Activated naive CD8-positive, alpha-beta T cell treated with anti-CD3 and anti-CD28 coated beads, Interleukin-2, amount 10 ng/mL, durations not matched to agents 7 days and 5 days (primary cell): ENCODE results near the gene CACNA1D. TPM values are rescaled to one million over a fixed set of nuclear protein-coding genes. Genes with fewer than 3 reads are reported as not detected.

Source experiments
- ATAC-seq: fragments of 150-1000 bp; cut with Tn5 transposase; one replicate; pipeline ENCODE4 v1.10.0; 2021; ENCODE audit warnings: low read depth, moderate library complexity
- POLR2A ChIA-PET: fragments of 350-600 bp; sonication (Branson Sonifier 250); formaldehyde crosslinking; loops from one replicate; lab custom pipeline; 2021; ENCODE audit warnings: antibody characterized with exemption; lab: Charles Lee
- DNase-seq: peaks from one replicate; pipeline ENCODE4 v3.0.0; 2021
- H3K27ac Mint-ChIP-seq: one replicate; pipeline ENCODE4 v1.8.0; 2022; ENCODE audit warnings: mild to moderate bottlenecking, mixed read lengths
- H3K27me3 Mint-ChIP-seq: one replicate; pipeline ENCODE4 v1.8.0; 2022; ENCODE audit warnings: mild to moderate bottlenecking, moderate library complexity, mixed read lengths
- H3K36me3 Mint-ChIP-seq: one replicate; pipeline ENCODE4 v1.8.0; 2021; ENCODE audit warnings: mild to moderate bottlenecking, mixed read lengths
- H3K4me1 Mint-ChIP-seq: one replicate; pipeline ENCODE4 v1.8.0; 2021; ENCODE audit warnings: mixed read lengths
- H3K4me3 Mint-ChIP-seq: one replicate; pipeline ENCODE4 v1.8.0; 2022; ENCODE audit warnings: mild to moderate bottlenecking, moderate library complexity, mixed read lengths
- H3K9me3 Mint-ChIP-seq: one replicate; pipeline ENCODE4 v1.8.0; 2021; ENCODE audit warnings: mixed read lengths
- total RNA-seq, 2 experiments: library from RNA; stranded (reverse); gene quantifications; one replicate each; pipeline ENCODE4 v1.2.3, GENCODE V29; 2021

The CACNA1D gene
- total RNA-seq, 2 experiments from 2014 or later = not detected

DNA sequence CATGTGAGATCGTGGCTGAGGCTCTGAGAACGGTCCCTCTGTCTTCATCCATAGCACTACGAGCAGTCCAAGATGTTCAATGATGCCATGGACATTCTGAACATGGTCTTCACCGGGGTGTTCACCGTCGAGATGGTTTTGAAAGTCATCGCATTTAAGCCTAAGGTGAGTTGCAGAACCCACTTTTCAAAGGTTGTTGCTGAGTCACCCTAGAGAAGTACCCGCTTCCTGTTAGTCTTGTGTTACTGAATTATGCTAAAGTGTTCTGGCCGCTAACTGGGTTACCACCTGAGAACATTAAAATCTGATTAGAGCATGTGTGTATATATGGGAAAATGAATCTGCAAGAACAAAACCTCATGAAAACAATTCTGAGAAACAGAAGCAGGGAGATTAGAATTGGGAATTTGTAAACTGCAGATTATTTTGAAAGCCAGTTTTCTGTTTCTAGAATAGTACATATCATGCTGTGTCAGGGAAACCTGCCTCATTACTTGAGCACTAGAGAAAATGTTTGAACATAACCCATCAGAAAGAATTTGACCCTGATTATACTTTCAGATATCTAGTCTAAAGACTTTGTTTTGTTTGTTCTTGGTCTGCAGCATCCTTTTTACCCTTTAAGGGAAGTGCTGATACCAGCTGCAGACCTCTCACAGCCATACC is 259.2 kb downstream of the CACNA1D start:
- Mint-ChIP-seq H3K27ac (no peak overlapping the region), H3K27me3 (peaks cover 19% of the 10 kb centered on the region), H3K4me1 (peaks cover 14% of the 10 kb centered on the region), H3K4me3 (peak overlapping the region; percentile 54), H3K36me3 (no peaks in the 10 kb centered on the region), H3K9me3 (no peaks in the 10 kb centered on the region)
- DNase-seq (peak; percentile 31), ATAC-seq (peak; percentile 82)
- POLR2A ChIA-PET = no interaction called here

DNA sequence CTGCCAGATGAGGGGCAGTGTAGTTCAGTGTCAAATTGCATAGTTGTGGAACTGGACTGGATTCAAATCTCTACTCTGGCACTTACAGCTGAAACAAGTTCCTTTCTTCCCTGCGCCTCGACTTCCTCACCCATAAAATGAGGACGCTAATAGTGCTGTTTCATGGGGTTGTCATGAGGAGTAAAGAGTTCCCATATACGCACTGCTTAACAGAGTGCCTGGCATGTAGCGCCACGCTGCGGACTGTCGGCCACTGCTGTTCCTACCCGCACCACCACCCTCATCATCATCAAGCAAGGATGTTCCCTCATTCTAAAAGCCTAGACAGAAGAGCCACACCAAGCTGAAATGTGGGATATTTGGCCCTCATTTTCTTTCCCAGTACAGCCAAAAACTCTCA is 259.9 kb downstream of the CACNA1D start:
- ATAC-seq (no peak), DNase-seq (no peak)
- H3K27ac Mint-ChIP-seq = no peak overlapping the region
- H3K4me1 Mint-ChIP-seq = peaks cover 14% of the 10 kb centered on the region
- H3K4me3 Mint-ChIP-seq = no peak overlapping the region
- H3K9me3 Mint-ChIP-seq = no peaks in the 10 kb centered on the region
- H3K36me3 Mint-ChIP-seq = no peaks in the 10 kb centered on the region
- POLR2A ChIA-PET = no interaction called here
- peaks cover 15% of the 10 kb centered on the region for H3K27me3 Mint-ChIP-seq

DNA sequence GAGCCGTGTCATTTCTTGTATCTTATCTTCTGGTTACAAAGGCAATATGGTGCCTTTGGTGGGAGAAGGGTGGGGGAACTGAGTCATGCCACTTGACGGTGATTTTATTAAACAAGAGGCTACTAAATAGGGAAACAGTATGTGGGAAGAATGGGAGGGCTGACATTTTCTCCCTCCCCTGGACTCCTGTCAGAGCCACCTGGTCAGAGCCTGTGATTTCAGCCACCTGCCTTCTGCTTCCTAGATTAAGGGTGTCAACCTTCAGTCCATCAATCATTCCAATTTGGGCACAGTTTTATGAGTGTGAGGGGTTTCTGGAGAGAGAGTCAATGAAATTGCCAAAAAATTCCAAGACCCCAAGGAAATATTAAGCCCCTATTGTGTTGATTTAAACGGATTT is 264.4 kb downstream of the CACNA1D start:
- POLR2A ChIA-PET = no interaction called here
- Mint-ChIP-seq H3K9me3 (no peaks in the 10 kb centered on the region), H3K4me1 (peaks cover 7% of the 10 kb centered on the region), H3K4me3 (no peak overlapping the region), H3K36me3 (no peaks in the 10 kb centered on the region), H3K27me3 (peaks cover 13% of the 10 kb centered on the region), H3K27ac (no peak overlapping the region)
- DNase-seq (no peak), ATAC-seq (no peak)

DNA sequence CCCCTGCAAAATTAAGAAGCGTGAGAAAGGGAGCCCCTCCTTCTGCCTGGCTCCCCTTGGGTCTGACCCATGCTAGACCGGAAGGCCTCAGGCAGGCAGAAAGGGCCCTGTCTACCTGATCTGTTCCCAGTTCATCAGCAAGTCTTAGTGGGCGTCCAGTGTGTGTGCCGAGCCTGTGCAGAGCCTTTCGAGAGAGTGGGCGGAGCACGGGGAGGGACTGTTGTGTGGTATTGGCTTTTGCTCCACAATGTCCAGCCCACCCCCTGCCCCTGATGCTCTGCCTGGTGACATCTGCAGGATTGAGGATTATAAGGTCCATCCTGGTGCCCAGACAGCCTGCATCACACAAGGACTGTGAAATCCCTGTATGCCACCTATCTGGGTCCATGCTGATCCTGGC is 268.9 kb downstream of the CACNA1D start:
- no peaks in the 10 kb centered on the region for H3K4me1 Mint-ChIP-seq
- ATAC-seq (no peak), DNase-seq (no peak)
- H3K27me3 Mint-ChIP-seq = peaks cover 3% of the 10 kb centered on the region
- H3K4me3 Mint-ChIP-seq = no peak overlapping the region
- H3K9me3 Mint-ChIP-seq = no peaks in the 10 kb centered on the region
- no peak overlapping the region for H3K27ac Mint-ChIP-seq
- POLR2A ChIA-PET = no interaction called here
- H3K36me3 Mint-ChIP-seq = no peaks in the 10 kb centered on the region

DNA sequence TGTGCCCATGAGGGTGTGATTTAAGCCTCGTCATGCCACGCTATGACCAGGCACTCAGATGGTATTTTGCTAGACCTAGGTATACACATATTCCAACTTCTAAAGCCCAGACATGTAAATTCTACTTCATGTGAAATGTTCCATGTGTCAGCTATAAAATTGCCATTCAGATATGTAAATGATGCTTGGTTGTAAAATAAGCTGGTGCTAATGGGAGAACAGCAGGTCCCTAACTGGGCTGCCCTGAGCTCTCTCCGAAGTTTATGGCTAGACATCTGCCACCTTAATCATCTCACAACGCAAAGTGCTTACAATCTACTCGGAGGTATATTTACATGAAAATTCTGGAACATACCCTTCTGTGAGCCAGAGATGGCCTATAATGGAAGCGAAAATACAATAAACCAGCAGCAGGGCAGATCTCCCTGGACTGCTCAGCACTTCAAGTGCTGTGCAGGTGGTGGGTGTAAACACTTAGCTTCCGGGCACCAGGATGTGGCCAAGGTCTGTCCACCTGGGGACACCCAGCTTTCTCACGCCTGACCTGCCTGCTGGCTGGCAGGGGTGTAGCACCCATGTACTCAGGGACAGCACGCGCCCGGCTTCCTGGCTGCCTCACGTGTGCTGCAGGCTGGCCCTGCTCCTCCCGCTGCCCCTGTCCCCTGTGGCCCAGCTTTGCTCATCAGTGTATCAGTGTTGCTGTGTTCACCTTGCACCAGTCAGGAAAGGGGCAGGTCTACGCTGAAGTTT is 269.8 kb downstream of the CACNA1D start:
- POLR2A ChIA-PET = no interaction called here
- Mint-ChIP-seq H3K36me3 (no peaks in the 10 kb centered on the region), H3K4me1 (no peaks in the 10 kb centered on the region), H3K4me3 (no peak overlapping the region), H3K27me3 (no peaks in the 10 kb centered on the region), H3K27ac (no peak overlapping the region), H3K9me3 (no peaks in the 10 kb centered on the region)
- ATAC-seq (no peak), DNase-seq (no peak)

DNA sequence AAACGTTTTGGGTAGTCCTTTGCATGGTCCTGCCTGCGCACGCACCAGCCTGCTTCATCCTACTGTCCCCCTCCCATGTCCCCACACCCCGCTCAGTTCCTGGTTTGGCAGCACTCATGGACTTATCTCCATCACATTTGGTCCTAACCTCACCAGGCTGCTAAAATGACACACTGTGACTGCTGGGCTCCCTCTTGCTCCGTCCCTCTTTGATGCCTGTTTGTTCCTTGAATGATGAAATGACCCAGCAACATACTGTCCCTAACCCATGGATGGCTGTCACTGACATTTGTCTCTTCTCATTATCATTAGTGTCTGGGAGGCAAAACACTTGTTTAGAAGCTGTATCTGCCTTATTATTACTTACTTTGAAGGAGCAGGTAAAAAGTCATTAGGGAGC is 271.3 kb downstream of the CACNA1D start:
- ATAC-seq = no peak

DNA sequence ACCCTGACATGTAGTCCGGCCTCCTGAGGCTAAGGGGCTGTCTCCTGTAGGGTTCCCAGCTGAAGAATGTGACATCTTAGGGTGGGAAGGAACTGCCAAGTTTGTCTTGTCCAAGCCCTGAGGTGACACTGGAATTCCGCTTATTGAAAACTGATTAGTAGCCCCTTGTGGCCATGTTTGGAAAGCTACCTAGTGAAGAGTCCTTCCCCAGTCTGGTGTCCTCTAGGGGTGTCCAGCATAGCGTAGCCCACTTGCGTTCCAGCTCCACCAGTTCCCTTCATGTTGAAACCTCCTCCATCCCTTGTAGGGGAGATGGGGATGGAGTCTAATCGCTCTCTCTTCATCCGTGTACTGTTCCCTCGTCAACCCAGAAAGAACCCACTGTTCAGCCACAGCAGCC is 272.3 kb downstream of the CACNA1D start:
- ATAC-seq = no peak
- H3K36me3 Mint-ChIP-seq = no peaks in the 10 kb centered on the region
- H3K4me3 Mint-ChIP-seq = no peak overlapping the region
- no peaks in the 10 kb centered on the region for H3K4me1 Mint-ChIP-seq
- no peak for DNase-seq
- POLR2A ChIA-PET = no interaction called here
- H3K27ac Mint-ChIP-seq = no peak overlapping the region
- H3K27me3 Mint-ChIP-seq = peaks cover 8% of the 10 kb centered on the region
- no peaks in the 10 kb centered on the region for H3K9me3 Mint-ChIP-seq

More for the DNA sequence above, 271.3 kb downstream of the CACNA1D start:
- Mint-ChIP-seq H3K9me3 (no peaks in the 10 kb centered on the region), H3K27me3 (peaks cover 4% of the 10 kb centered on the region), H3K36me3 (no peaks in the 10 kb centered on the region), H3K4me1 (no peaks in the 10 kb centered on the region), H3K4me3 (no peak overlapping the region), H3K27ac (no peak overlapping the region)
- no peak for DNase-seq
- POLR2A ChIA-PET = no interaction called here

DNA sequence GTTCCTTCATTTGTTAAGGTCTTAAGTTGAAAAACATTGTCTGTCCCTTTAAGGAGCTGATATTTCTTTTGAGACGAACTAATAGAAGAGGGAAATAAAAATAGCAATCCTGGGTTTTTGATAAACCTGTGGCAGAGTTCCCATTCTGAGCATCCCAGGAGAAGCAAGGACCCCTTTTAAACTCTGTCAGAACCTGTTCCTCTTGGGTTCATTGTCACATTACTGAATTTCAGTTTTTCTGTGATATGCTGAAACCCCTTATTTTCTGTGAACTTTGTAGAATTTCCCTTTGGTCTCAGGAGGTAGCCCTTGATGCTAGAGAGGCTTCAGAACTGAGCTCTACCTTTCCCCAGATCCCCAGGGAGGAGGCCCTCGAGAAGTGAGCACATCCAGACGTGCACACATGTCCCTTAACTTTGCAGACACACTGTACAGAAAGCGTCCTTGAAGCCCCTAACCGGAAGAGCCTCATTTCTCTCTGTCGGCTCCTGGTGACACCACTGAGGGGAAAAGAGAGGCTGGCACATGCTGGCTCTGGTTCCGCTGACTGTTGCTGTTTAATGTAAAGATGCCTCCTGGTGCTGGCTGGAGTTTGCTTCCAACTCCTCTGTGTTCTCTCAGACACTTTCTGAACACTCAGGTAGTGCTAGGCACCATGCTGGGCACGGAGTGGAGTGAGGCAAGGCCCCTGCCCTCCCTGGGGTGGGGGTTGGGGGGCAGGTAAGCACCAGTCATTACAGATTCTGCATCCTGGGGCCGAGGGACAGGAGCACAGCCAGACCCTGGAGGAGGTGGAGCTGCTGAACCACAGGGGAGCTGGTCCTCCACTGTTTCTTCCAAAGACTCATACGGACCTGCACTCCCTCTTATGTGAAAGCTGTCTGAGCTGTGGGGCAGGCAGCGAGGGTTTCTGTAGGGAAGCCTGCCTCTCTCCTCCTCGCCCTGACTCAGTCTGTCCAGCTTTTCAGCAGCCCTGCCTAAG is 274.4 kb downstream of the CACNA1D start:
- peaks cover 8% of the 10 kb centered on the region for H3K27me3 Mint-ChIP-seq
- no peak overlapping the region for H3K27ac Mint-ChIP-seq
- no peaks in the 10 kb centered on the region for H3K4me1 Mint-ChIP-seq
- POLR2A ChIA-PET = no interaction called here
- no peak for ATAC-seq
- no peaks in the 10 kb centered on the region for H3K9me3 Mint-ChIP-seq
- no peak for DNase-seq
- H3K4me3 Mint-ChIP-seq = no peak overlapping the region
- no peaks in the 10 kb centered on the region for H3K36me3 Mint-ChIP-seq

DNA sequence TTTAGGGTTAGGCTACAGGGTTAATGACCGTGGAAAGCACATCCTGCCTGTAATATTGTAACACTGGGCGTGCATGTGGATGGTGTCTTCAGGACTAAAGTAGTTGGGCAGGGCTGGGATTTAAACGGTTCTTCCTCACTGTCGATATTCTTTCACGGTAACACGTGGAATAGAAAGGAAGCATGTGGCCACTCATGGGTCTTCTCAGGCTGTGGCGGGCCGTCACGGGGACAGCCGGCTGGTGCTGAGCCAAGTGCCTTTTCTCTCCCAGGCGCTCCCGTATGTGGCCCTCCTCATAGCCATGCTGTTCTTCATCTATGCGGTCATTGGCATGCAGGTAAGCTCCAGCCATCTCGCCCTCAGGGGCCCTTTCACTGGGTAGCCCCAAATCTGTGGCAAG is 278.2 kb downstream of the CACNA1D start:
- H3K27me3 Mint-ChIP-seq = peaks cover 9% of the 10 kb centered on the region
- H3K4me3 Mint-ChIP-seq = no peak overlapping the region
- DNase-seq (no peak), ATAC-seq (no peak)
- no peaks in the 10 kb centered on the region for H3K9me3 Mint-ChIP-seq
- peaks cover 4% of the 10 kb centered on the region for H3K4me1 Mint-ChIP-seq
- no peaks in the 10 kb centered on the region for H3K36me3 Mint-ChIP-seq
- H3K27ac Mint-ChIP-seq = no peak overlapping the region
- POLR2A ChIA-PET = no interaction called here

DNA sequence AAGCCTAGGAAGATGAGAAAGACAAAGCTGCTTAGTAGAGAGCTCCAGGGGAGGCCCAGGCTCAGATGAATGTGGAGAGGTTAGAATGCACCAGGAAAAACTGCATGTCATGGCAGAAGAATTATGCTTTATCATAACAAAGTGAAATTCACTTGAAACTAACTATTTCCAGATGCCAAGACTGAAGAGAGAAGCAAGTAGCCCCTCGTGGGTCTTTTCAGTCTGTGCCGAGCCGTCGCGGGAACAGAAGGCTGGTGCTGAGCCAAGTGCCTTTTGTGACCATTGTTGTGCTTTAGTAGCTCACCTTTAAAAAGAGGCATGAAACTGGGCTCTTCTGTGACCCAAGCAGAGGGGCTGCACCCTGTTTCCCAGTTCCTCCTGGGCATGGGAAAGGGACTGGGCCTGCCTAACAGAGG is 278.6 kb downstream of the CACNA1D start:
- DNase-seq = no peak
- no peak for ATAC-seq
- H3K27ac Mint-ChIP-seq = no peak overlapping the region
- H3K4me1 Mint-ChIP-seq = peaks cover 4% of the 10 kb centered on the region
- no peak overlapping the region for H3K4me3 Mint-ChIP-seq
- POLR2A ChIA-PET = no interaction called here
- no peaks in the 10 kb centered on the region for H3K36me3 Mint-ChIP-seq
- H3K9me3 Mint-ChIP-seq = no peaks in the 10 kb centered on the region
- peaks cover 9% of the 10 kb centered on the region for H3K27me3 Mint-ChIP-seq

DNA sequence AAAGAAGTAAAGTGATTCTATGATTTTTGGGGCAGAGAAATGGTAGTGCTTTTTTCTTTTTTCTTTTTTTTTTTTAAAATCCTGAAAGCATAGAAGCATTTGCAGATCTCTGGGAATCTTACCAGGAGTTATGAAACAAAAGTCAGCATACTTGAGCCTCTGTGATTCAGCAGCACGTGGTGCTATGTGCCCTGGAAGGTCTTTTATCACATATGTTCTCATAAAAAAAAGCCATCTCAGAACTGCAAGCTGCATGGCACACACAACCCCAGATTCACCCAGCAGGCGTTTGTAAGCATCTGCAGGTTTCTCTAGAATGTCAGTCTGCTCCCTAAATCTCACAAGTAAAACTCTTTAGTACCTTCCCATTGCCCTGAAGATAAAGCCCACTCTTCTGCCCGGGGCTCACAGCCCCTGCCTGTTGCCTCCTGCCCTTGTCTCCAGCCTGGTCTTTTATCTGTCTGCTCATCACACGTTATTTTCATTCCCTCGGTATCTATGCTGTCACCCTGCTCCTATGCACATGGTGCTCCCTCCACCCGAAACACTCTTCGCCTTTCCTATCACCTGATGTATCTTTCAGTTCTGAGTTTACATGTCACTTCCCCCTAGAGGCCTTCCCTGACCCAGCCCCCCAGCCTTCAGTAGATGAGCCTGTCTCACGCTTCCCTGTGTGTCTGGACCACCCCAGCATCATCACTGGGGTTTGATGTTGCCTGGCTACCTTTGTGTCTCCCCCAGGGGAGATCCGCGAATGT is 279.4 kb downstream of the CACNA1D start:
- H3K27me3 Mint-ChIP-seq = peaks cover 9% of the 10 kb centered on the region
- H3K4me3 Mint-ChIP-seq = no peak overlapping the region
- H3K27ac Mint-ChIP-seq = no peak overlapping the region
- ATAC-seq = no peak
- POLR2A ChIA-PET = no interaction called here
- no peaks in the 10 kb centered on the region for H3K9me3 Mint-ChIP-seq
- no peak for DNase-seq
- H3K36me3 Mint-ChIP-seq = no peaks in the 10 kb centered on the region
- H3K4me1 Mint-ChIP-seq = peaks cover 4% of the 10 kb centered on the region

DNA sequence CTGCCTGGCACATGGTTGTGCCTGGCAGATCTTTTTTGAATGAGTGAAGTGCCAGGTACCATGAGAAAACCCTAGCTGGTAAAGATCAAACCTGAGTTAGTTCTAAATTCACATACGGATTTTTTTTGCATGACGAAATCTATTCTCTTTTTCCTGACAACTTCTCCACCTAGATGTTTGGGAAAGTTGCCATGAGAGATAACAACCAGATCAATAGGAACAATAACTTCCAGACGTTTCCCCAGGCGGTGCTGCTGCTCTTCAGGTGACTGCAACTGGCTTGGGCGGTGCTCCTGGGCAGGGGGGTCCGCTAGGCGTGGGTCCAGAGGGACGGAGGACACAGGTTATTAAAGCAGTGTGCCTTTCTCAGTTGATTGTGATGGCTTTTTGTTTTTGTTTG is 280.0 kb downstream of the CACNA1D start:
- H3K4me3 Mint-ChIP-seq = no peak overlapping the region
- ATAC-seq = no peak
- no peak overlapping the region for H3K27ac Mint-ChIP-seq
- POLR2A ChIA-PET = no interaction called here
- H3K4me1 Mint-ChIP-seq = peaks cover 4% of the 10 kb centered on the region
- peaks cover 9% of the 10 kb centered on the region for H3K27me3 Mint-ChIP-seq
- no peaks in the 10 kb centered on the region for H3K36me3 Mint-ChIP-seq
- no peak for DNase-seq
- no peaks in the 10 kb centered on the region for H3K9me3 Mint-ChIP-seq

DNA sequence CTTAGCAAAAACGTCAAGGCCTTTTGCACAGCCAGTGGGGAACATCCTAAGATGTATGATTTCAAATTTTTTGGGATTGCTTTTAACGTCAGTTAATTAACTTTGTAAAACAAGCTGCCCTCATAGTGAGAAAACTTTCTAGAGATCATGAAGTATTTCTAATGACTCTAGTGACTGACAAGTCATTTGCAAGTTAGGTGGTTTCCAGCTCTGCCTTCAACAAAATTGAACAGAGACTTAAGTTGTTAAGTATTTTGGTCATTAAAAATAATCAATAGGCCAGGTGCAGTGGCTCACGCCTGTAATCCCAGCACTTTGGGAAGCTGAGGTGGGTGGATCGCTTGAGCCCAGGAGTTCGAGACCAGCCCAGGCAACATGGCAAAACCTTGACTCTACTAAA is 280.6 kb downstream of the CACNA1D start:
- DNase-seq = no peak
- POLR2A ChIA-PET = no interaction called here
- H3K27ac Mint-ChIP-seq = no peak overlapping the region
- no peak overlapping the region for H3K4me3 Mint-ChIP-seq
- peaks cover 9% of the 10 kb centered on the region for H3K27me3 Mint-ChIP-seq
- H3K9me3 Mint-ChIP-seq = no peaks in the 10 kb centered on the region
- ATAC-seq = no peak
- H3K4me1 Mint-ChIP-seq = peaks cover 4% of the 10 kb centered on the region
- no peaks in the 10 kb centered on the region for H3K36me3 Mint-ChIP-seq
